GM23248 (cell line): ENCODE results near the gene CDON. TPM values are rescaled to one million over a fixed set of nuclear protein-coding genes. Genes with fewer than 3 reads are reported as not detected.

Experiments
- DNase-seq: peaks from one replicate; pipeline ENCODE4 v3.0.0-alpha.2; 2015
- H2AFZ ChIP-seq: fragments of 200-600 bp; sonication (generic); 2 replicates; pipeline ENCODE4 v1.6.1; 2016; ENCODE audit warnings: antibody characterized with exemption
- H3F3A ChIP-seq: fragments of 200-600 bp; sonication (generic); 2 replicates; pipeline ENCODE4 v1.6.1; 2016; ENCODE audit warnings: mild to moderate bottlenecking, antibody characterized with exemption, mixed run types; ENCODE audit not compliant: insufficient read depth
- H3K27ac ChIP-seq: fragments of 200-600 bp; sonication (generic); 2 replicates; pipeline ENCODE4 v1.5.1; 2016; ENCODE audit warnings: mild to moderate bottlenecking
- H3K27me3 ChIP-seq: fragments of 200-600 bp; sonication (generic); replicated peaks from 2 replicates; pipeline ENCODE4 v1.6.1; 2016; ENCODE audit warnings: mild to moderate bottlenecking; ENCODE audit not compliant: insufficient read depth
- H3K36me3 ChIP-seq: fragments of 200-600 bp; sonication (generic); 2 replicates; pipeline ENCODE4 v1.6.1; 2016; ENCODE audit warnings: low read depth, mild to moderate bottlenecking
- H3K4me1 ChIP-seq: fragments of 200-600 bp; sonication (generic); 2 replicates; pipeline ENCODE4 v1.6.1; 2016; ENCODE audit warnings: mild to moderate bottlenecking; ENCODE audit not compliant: insufficient read depth
- H3K4me2 ChIP-seq: fragments of 200-600 bp; sonication (generic); one replicate; pipeline ENCODE4 v1.6.1; 2016; ENCODE audit warnings: mild to moderate bottlenecking; ENCODE audit not compliant: unreplicated experiment
- H3K4me3 ChIP-seq: fragments of 200-600 bp; sonication (generic); 2 replicates; pipeline ENCODE4 v1.5.1; 2016; ENCODE audit warnings: mild to moderate bottlenecking
- H3K79me2 ChIP-seq: fragments of 200-600 bp; sonication (generic); 2 replicates; pipeline ENCODE4 v1.6.1; 2016; ENCODE audit warnings: mild to moderate bottlenecking; ENCODE audit not compliant: insufficient read depth
- H3K9ac ChIP-seq: fragments of 200-600 bp; sonication (generic); 2 replicates; pipeline ENCODE4 v1.6.1; 2016; ENCODE audit warnings: mild to moderate bottlenecking
- H3K9me2 ChIP-seq: fragments of 200-600 bp; sonication (generic); 2 replicates; pipeline ENCODE4 v1.6.1; 2016; ENCODE audit warnings: mixed run types, mild to moderate bottlenecking, moderate library complexity; ENCODE audit not compliant: insufficient read depth
- H3K9me3 ChIP-seq: fragments of 200-600 bp; sonication (generic); one replicate; pipeline ENCODE4 v1.6.1; 2017; ENCODE audit warnings: low read depth
- H4K20me1 ChIP-seq: fragments of 200-600 bp; sonication (generic); 2 replicates; pipeline ENCODE4 v1.6.0; 2016; ENCODE audit not compliant: insufficient read depth
- EZH2 ChIP-seq: fragments of 200-600 bp; sonication (generic); IDR thresholded peaks from 2 replicates; pipeline ENCODE4 v1.6.1; 2018; ENCODE audit warnings: antibody characterized with exemption, mild to moderate bottlenecking; ENCODE audit not compliant: insufficient read depth, poor library complexity, severe bottlenecking
- EZH2phosphoT487 ChIP-seq: fragments of 200-600 bp; sonication (generic); IDR thresholded peaks from 2 replicates; pipeline ENCODE4 v1.6.1; 2018; ENCODE audit warnings: antibody characterized with exemption, moderate library complexity, mild to moderate bottlenecking, low read depth; ENCODE audit not compliant: insufficient read depth
- WGBS, 2 experiments: methylation state at CpG; one replicate each; pipeline ENCODE4 v1.1.6; 2015 to 2017; ENCODE audit warnings: low lambda C conversion rate in 2 of 2, low coverage in 1 of 2; ENCODE audit errors: missing lambda C conversion rate in 2 of 2; 5-methylcytosine and 5-hydroxymethylcytosine counted together
- in situ Hi-C: fragments of 300-500 bp; cut with MboI; formaldehyde crosslinking; loops from 2 replicates; pipeline ENCODE4 v1.15.0; 2020
- polyA plus RNA-seq: library from polyadenylated mRNA; unstranded; fragments of >200 nt; fragmentation: Nextera tagmentation; extraction: Ambion mirVana; gene quantifications from 2 replicates; pipeline ENCODE4 v1.2.1, GENCODE V29; 2016
- total RNA-seq: library from RNA; depleted of rRNA; stranded (reverse); fragments of >200 nt; shearing (Covaris generic); gene quantifications from 2 replicates; pipeline ENCODE4 v1.2.3, GENCODE V29; 2014; rRNA removed

The CDON gene
- 8.6 and 10.3 TPM in 2 replicates for total RNA-seq
- 2.2 and 2.7 TPM in 2 replicates for polyA plus RNA-seq

- H3K4me2 ChIP-seq = peak within 1 kb of the TSS; percentile 92
- no peaks in the 10 kb centered on the region for H3K4me1 ChIP-seq
- H2AFZ ChIP-seq = peak within 1 kb of the TSS; percentile 48
- in situ Hi-C loops = no loop called here
- H3K9ac ChIP-seq = peak within 1 kb of the TSS; percentile 80
- no peaks in the 10 kb centered on the region for H3K36me3 ChIP-seq
- H3K4me3 ChIP-seq = peak within 1 kb of the TSS; percentile 80
- TF ChIP-seq EZH2phosphoT487 = no peak
- TF ChIP-seq EZH2 = no peak
- 0 to 1% methylated on average over 13 to 60 of the region's 82 CpGs for WGBS, 2 experiments
- no peaks in the 10 kb centered on the region for H3K9me2 ChIP-seq
- DNase-seq = peak; percentile 98
- H3K9me3 ChIP-seq = no peaks in the 10 kb centered on the region
- H3F3A ChIP-seq = peaks cover 10% of the 10 kb centered on the region
- no peaks in the 10 kb centered on the region for H4K20me1 ChIP-seq
- H3K27ac ChIP-seq = peak within 1 kb of the TSS; percentile 25; the same call in 1 of the 2 replicates
- H3K27me3 ChIP-seq = peaks cover 20% of the 10 kb centered on the region
- no peaks in the 10 kb centered on the region for H3K79me2 ChIP-seq
Observed at GRCh38 chr11:126062679-126063506, at the start of gene CDON. Gene CDON, minus strand, starts transcription at chr11:126062866. Its CDS starts 39,390 bp downstream, at chr11:126023476.

GRCh38 chr11:126111458-126112116, 48.9 kb upstream of the CDON start:
- Histone ChIP-seq H3K4me1 (peaks cover 69% of the 10 kb centered on the region), H3K4me2 (no peak overlapping the region), H3K27ac (peak overlapping the region; percentile 99; the same call in 1 of the 2 replicates)

GRCh38 chr11:126109941-126110731, 47.5 kb upstream of the CDON start:
- TF ChIP-seq EZH2 (no peak), EZH2phosphoT487 (no peak)
- peaks cover 57% of the 10 kb centered on the region for H3K4me1 ChIP-seq

More at GRCh38 chr11:126111458-126112116, 48.9 kb upstream of the CDON start:
- H3F3A ChIP-seq = peaks cover 23% of the 10 kb centered on the region
- H3K9me2 ChIP-seq = no peaks in the 10 kb centered on the region
- WGBS, 2 experiments = 66 to 73% methylated on average over 8 of the region's 8 CpGs
- no peaks in the 10 kb centered on the region for H3K79me2 ChIP-seq
- H2AFZ ChIP-seq = peak overlapping the region; percentile 77; the same call in 1 of the 2 replicates
- peak; percentile 19 for DNase-seq
- no peak for TF ChIP-seq EZH2
- no peak for TF ChIP-seq EZH2phosphoT487
- no peaks in the 10 kb centered on the region for H4K20me1 ChIP-seq
- H3K9me3 ChIP-seq = no peaks in the 10 kb centered on the region
- H3K36me3 ChIP-seq = no peaks in the 10 kb centered on the region
- peak overlapping the region; percentile 79 for H3K9ac ChIP-seq
- no peak overlapping the region for H3K4me3 ChIP-seq
- no peaks in the 10 kb centered on the region for H3K27me3 ChIP-seq
- in situ Hi-C loops = no loop called here

GRCh38 chr11:126106594-126107328, 44.1 kb upstream of the CDON start:
- WGBS, 2 experiments = 86 to 87% methylated on average over 17 of the region's 17 CpGs
- Histone ChIP-seq H3K4me3 (no peak overlapping the region), H3F3A (peaks cover 7% of the 10 kb centered on the region), H3K9me2 (no peaks in the 10 kb centered on the region), H3K9me3 (no peaks in the 10 kb centered on the region), H3K27me3 (no peaks in the 10 kb centered on the region), H4K20me1 (no peaks in the 10 kb centered on the region), H2AFZ (no peak overlapping the region), H3K36me3 (no peaks in the 10 kb centered on the region), H3K27ac (no peak overlapping the region), H3K9ac (no peak overlapping the region), H3K4me2 (no peak overlapping the region), H3K4me1 (peaks cover 25% of the 10 kb centered on the region), H3K79me2 (no peaks in the 10 kb centered on the region)
- in situ Hi-C loops = no loop called here
- DNase-seq = no peak
- TF ChIP-seq EZH2phosphoT487 (no peak), EZH2 (no peak)

More at GRCh38 chr11:126109941-126110731, 47.5 kb upstream of the CDON start:
- Histone ChIP-seq H4K20me1 (no peaks in the 10 kb centered on the region), H3K4me3 (no peak overlapping the region), H3K9me3 (no peaks in the 10 kb centered on the region), H3K9me2 (no peaks in the 10 kb centered on the region), H3K27ac (peak overlapping the region; percentile 67), H3K79me2 (no peaks in the 10 kb centered on the region), H3K4me2 (peak overlapping the region; percentile 3), H3K27me3 (no peaks in the 10 kb centered on the region), H3K36me3 (no peaks in the 10 kb centered on the region), H3K9ac (peak overlapping the region; percentile 29; the same call in 1 of the 2 replicates), H3F3A (peaks cover 23% of the 10 kb centered on the region), H2AFZ (peak overlapping the region; percentile 26)
- WGBS, 2 experiments = 30 to 35% methylated on average over 10 of the region's 10 CpGs
- in situ Hi-C loops = no loop called here
- DNase-seq = peak; percentile 89
